ENCODE data around the gene CPN2. TPM values are rescaled to one million over a fixed set of nuclear protein-coding genes. Genes with fewer than 3 reads are reported as not detected.

The CPN2 gene
- total and polyA plus RNA-seq, 2 of the 13 experiments (the other 11 are each of a cell fraction or from before 2014, with no cell fraction given) = 26.7 to 27.7 TPM

DNA sequence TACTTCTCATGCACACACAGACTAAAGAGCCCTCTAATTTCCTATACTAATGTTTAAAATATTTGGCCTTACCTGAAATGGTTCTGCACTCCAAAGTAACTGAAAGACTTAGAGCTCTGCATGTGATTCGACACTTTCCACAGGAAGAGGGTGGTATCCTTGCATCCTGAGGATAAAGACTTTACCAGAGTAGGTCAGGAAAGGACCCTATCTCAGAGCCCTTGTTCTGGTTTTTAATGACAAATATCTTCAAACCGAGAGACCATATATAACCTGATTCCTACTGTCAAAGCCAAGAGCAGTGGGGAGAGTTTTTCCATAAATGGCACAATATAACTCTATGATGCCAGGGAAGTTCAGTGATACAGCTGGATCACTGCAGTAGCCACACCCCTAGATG lies 48.0 kb upstream of the CPN2 start, which contains the start of gene GP5:
Gene GP5, minus strand, starts transcription at position 101 of the 400 bp plus-strand sequence. CDS start 984 bp downstream, outside the sequence.
- 69% methylated on average over 2 of the region's 2 CpGs for WGBS (ENCODE audit: low lambda C conversion rate)
- ATAC-seq = no peak
- H2AFZ ChIP-seq (ENCODE audit: low read length) = no peak within 1 kb of the TSS
- no peak for DNase-seq (ENCODE audit: low spot score)
- H3K36me3 ChIP-seq (replicated peaks in 1 of 2; ENCODE audit: control insufficient read depth in 1 of 2, insufficient read depth in 2 of 2, low read length in 2 of 2) = peaks cover 0 to 4% of the 10 kb centered on the region in 2 experiments; a peak in 1 of 5 replicates
- no peak for FAIRE-seq
- no peak within 1 kb of the TSS for H3K4me3 ChIP-seq (replicated peaks in 1 of 3; ENCODE audit: insufficient read depth in 1 of 3, low read depth in 2 of 3, low read length in 3 of 3)
- in situ Hi-C loops (cut with HindIII; ENCODE audit: extremely low pct_ligation_motif_present, low pct_unique_long_range_greater_than_20kb) = no loop called here
- peaks cover 29% of the 10 kb centered on the region for H3K4me1 ChIP-seq (ENCODE audit: insufficient read depth, low read length)
- no peak within 1 kb of the TSS for H3K9ac ChIP-seq (ENCODE audit: insufficient read depth, low read depth, low read length)
- CTCF ChIA-PET (ENCODE audit: low intra/inter-chr PET ratio, low total read pairs) = no interaction called here
- H3K27me3 ChIP-seq (ENCODE audit: control insufficient read depth in 1 of 2, insufficient read depth in 2 of 2, low read length in 2 of 2) = 0 out of 5 replicates have a peak, but pooled peaks cover 0 to 4% of the 10 kb centered on the region in 2 experiments
- H3K79me2 ChIP-seq (ENCODE audit: insufficient read depth, low read length) = no peaks in the 10 kb centered on the region
- POLR2A ChIA-PET = no interaction called here
- H4K20me1 ChIP-seq (ENCODE audit: insufficient read depth, low read length) = no peaks in the 10 kb centered on the region
- BruUV-seq (replicated peaks) = no TSS peak
- H3K4me2 ChIP-seq (ENCODE audit: low read depth, low read length) = no peak within 1 kb of the TSS
- no peak within 1 kb of the TSS for H3K27ac ChIP-seq (ENCODE audit: extremely low read length, insufficient read depth, low read length)
- H3K9me3 ChIP-seq (ENCODE audit: low read length) = no peaks in the 10 kb centered on the region
- intact Hi-C loops (cut with micrococcal nuclease; ENCODE audit: unreplicated experiment) = loop anchor here (5.0 kb wide), 2 partner anchors 47 to 418 kb away; partner anchors contain the start of gene CPN2
- no peak for TF ChIP-seq FIP1L1 (IDR thresholded peaks at IDR 0.05; ENCODE audit: borderline replicate concordance, insufficient read depth, low read depth, low read length)
- TF ChIP-seq GABPA (IDR thresholded peaks at IDR 0.05; ENCODE audit: low read depth, low read length) = no peak
- no peak for TF ChIP-seq GABPA (CRISPR knock-in tag; IDR thresholded peaks at IDR 0.05; ENCODE audit: low read depth)
- TF ChIP-seq, protein P1, sequence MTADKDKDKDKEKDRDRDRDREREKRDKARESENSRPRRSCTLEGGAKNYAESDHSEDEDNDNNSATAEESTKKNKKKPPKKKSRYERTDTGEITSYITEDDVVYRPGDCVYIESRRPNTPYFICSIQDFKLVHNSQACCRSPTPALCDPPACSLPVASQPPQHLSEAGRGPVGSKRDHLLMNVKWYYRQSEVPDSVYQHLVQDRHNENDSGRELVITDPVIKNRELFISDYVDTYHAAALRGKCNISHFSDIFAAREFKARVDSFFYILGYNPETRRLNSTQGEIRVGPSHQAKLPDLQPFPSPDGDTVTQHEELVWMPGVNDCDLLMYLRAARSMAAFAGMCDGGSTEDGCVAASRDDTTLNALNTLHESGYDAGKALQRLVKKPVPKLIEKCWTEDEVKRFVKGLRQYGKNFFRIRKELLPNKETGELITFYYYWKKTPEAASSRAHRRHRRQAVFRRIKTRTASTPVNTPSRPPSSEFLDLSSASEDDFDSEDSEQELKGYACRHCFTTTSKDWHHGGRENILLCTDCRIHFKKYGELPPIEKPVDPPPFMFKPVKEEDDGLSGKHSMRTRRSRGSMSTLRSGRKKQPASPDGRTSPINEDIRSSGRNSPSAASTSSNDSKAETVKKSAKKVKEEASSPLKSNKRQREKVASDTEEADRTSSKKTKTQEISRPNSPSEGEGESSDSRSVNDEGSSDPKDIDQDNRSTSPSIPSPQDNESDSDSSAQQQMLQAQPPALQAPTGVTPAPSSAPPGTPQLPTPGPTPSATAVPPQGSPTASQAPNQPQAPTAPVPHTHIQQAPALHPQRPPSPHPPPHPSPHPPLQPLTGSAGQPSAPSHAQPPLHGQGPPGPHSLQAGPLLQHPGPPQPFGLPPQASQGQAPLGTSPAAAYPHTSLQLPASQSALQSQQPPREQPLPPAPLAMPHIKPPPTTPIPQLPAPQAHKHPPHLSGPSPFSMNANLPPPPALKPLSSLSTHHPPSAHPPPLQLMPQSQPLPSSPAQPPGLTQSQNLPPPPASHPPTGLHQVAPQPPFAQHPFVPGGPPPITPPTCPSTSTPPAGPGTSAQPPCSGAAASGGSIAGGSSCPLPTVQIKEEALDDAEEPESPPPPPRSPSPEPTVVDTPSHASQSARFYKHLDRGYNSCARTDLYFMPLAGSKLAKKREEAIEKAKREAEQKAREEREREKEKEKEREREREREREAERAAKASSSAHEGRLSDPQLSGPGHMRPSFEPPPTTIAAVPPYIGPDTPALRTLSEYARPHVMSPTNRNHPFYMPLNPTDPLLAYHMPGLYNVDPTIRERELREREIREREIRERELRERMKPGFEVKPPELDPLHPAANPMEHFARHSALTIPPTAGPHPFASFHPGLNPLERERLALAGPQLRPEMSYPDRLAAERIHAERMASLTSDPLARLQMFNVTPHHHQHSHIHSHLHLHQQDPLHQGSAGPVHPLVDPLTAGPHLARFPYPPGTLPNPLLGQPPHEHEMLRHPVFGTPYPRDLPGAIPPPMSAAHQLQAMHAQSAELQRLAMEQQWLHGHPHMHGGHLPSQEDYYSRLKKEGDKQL (CRISPR knock-in tag; IDR thresholded peaks at IDR 0.05; ENCODE audit: low read depth) = no peak
- no peak for TF ChIP-seq ZNF782 (CRISPR knock-in tag; IDR thresholded peaks at IDR 0.05; ENCODE audit: borderline replicate concordance)
- no peak for TF ChIP-seq GABPB1 (CRISPR knock-in tag; IDR thresholded peaks at IDR 0.05)
- TF ChIP-seq ZNF326 (CRISPR knock-in tag; IDR thresholded peaks at IDR 0.05; ENCODE audit: borderline replicate concordance) = no peak
- TF ChIP-seq, protein P2, sequence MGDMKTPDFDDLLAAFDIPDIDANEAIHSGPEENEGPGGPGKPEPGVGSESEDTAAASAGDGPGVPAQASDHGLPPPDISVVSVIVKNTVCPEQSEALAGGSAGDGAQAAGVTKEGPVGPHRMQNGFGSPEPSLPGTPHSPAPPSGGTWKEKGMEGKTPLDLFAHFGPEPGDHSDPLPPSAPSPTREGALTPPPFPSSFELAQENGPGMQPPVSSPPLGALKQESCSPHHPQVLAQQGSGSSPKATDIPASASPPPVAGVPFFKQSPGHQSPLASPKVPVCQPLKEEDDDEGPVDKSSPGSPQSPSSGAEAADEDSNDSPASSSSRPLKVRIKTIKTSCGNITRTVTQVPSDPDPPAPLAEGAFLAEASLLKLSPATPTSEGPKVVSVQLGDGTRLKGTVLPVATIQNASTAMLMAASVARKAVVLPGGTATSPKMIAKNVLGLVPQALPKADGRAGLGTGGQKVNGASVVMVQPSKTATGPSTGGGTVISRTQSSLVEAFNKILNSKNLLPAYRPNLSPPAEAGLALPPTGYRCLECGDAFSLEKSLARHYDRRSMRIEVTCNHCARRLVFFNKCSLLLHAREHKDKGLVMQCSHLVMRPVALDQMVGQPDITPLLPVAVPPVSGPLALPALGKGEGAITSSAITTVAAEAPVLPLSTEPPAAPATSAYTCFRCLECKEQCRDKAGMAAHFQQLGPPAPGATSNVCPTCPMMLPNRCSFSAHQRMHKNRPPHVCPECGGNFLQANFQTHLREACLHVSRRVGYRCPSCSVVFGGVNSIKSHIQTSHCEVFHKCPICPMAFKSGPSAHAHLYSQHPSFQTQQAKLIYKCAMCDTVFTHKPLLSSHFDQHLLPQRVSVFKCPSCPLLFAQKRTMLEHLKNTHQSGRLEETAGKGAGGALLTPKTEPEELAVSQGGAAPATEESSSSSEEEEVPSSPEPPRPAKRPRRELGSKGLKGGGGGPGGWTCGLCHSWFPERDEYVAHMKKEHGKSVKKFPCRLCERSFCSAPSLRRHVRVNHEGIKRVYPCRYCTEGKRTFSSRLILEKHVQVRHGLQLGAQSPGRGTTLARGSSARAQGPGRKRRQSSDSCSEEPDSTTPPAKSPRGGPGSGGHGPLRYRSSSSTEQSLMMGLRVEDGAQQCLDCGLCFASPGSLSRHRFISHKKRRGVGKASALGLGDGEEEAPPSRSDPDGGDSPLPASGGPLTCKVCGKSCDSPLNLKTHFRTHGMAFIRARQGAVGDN (CRISPR knock-in tag; IDR thresholded peaks at IDR 0.05) = no peak
- TF ChIP-seq ZNF34 (CRISPR knock-in tag; IDR thresholded peaks at IDR 0.05; ENCODE audit: borderline replicate concordance) = no peak
- no peak for TF ChIP-seq ZMYM3 (CRISPR knock-in tag; IDR thresholded peaks at IDR 0.05)
- TF ChIP-seq NBN (conservative IDR thresholded peaks at IDR 0.05) = no peak
- no peak for TF ChIP-seq GTF2F1 (IDR thresholded peaks at IDR 0.05; ENCODE audit: low read length)
